GM10847 (cell line): Measurements from ENCODE around the gene STAMBPL1.

ENCODE experiments used
- POLR2A ChIP-seq: IDR thresholded peaks from 2 replicates; pipeline ENCODE4 v1.6.1; 2011; ENCODE audit not compliant: insufficient read length; ENCODE audit errors: extremely low read depth

STAMBPL1 gene

GRCh38 chr10:88881922-88882645 lies 2.0 kb downstream of the STAMBPL1 start:
- no peak for TF ChIP-seq POLR2A

- no peak for TF ChIP-seq POLR2A
Observed at GRCh38 chr10:88883448-88883809, 3.4 kb downstream of the STAMBPL1 start.

- no peak for TF ChIP-seq POLR2A
Observed at GRCh38 chr10:88886557-88886956, 6.5 kb downstream of the STAMBPL1 start.

GRCh38 chr10:88888810-88889445 lies 8.9 kb downstream of the STAMBPL1 start:
- TF ChIP-seq POLR2A = no peak

GRCh38 chr10:88889559-88890337 lies 9.7 kb downstream of the STAMBPL1 start:
- TF ChIP-seq POLR2A = no peak

- no peak for TF ChIP-seq POLR2A
Observed at GRCh38 chr10:88890681-88891381, 10.8 kb downstream of the STAMBPL1 start.

GRCh38 chr10:88892222-88892967 lies 12.3 kb downstream of the STAMBPL1 start:
- TF ChIP-seq POLR2A = no peak

- no peak for TF ChIP-seq POLR2A
Observed at GRCh38 chr10:88893611-88894010, 13.6 kb downstream of the STAMBPL1 start.

GRCh38 chr10:88895250-88895649 lies 15.2 kb downstream of the STAMBPL1 start:
- no peak for TF ChIP-seq POLR2A

GRCh38 chr10:88896372-88896993 lies 16.4 kb downstream of the STAMBPL1 start:
- no peak for TF ChIP-seq POLR2A

- no peak for TF ChIP-seq POLR2A
Observed at GRCh38 chr10:88896994-88897853, 17.2 kb downstream of the STAMBPL1 start.

GRCh38 chr10:88898727-88899126 lies 18.7 kb downstream of the STAMBPL1 start:
- no peak for TF ChIP-seq POLR2A

- no peak for TF ChIP-seq POLR2A
Observed at GRCh38 chr10:88899886-88900285, 19.8 kb downstream of the STAMBPL1 start.
